WTC11 (cell line): ENCODE data around the gene SPTBN4.

ENCODE experiments used
- JUN ChIP-seq: sonication (generic); formaldehyde crosslinking; IDR thresholded peaks from 2 replicates; pipeline ENCODE4 v1.8.0; 2023; ENCODE audit warnings: mild to moderate bottlenecking, missing genetic modification reagents
- NFYB ChIP-seq: sonication (generic); formaldehyde crosslinking; conservative IDR thresholded peaks from 2 replicates; pipeline ENCODE4 v1.8.0; 2022; ENCODE audit warnings: low read depth, missing genetic modification reagents
- USF1 ChIP-seq: sonication (generic); formaldehyde crosslinking; IDR thresholded peaks from 2 replicates; pipeline ENCODE4 v1.8.0; 2022; ENCODE audit warnings: mild to moderate bottlenecking, missing genetic modification reagents
- TF ChIP-seq, protein P1 (sequence below): fragments of 200-600 bp; IDR thresholded peaks from 2 replicates; pipeline ENCODE4 v1.8.0; 2022; ENCODE audit warnings: antibody characterized with exemption
- TF ChIP-seq, protein P2 (sequence below): fragments of 250-450 bp; sonication (Bioruptor Pico); IDR thresholded peaks from 2 replicates; pipeline ENCODE4 v2.1.2; 2022; ENCODE audit warnings: mild to moderate bottlenecking, moderate library complexity

DNA sequence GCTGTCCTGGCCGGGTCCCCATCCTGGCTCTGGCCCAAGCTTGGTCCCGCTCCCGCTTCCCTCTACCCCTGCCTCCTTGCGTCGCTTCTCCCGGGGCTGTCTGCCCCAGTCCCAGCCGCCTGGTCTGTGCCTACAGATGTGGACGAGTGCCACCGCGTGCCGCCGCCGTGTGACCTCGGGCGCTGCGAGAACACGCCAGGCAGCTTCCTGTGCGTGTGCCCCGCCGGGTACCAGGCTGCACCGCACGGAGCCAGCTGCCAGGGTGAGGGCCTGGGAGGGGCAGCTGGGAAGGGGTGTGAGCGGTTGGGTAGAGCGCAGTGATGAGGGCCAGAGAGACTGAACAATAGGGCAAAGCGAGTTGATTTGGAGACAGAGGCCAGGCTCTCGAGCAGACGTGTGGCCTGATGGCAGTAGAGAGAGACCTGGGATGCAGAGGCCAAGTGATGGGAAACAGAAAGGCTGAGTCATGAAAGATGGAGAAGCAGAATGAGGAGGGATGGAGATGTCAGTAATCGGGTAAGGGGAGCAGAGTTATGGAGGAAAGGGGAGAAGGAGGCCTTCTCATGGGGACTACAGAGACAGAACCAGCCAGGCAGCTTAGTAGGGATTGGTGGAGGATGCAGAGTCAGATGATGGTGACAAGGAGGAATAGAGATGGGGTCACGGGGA is 143.7 kb downstream of the SPTBN4 start:
- no peak for TF ChIP-seq NFYB (CRISPR knock-in tag)
- TF ChIP-seq, protein P1, sequence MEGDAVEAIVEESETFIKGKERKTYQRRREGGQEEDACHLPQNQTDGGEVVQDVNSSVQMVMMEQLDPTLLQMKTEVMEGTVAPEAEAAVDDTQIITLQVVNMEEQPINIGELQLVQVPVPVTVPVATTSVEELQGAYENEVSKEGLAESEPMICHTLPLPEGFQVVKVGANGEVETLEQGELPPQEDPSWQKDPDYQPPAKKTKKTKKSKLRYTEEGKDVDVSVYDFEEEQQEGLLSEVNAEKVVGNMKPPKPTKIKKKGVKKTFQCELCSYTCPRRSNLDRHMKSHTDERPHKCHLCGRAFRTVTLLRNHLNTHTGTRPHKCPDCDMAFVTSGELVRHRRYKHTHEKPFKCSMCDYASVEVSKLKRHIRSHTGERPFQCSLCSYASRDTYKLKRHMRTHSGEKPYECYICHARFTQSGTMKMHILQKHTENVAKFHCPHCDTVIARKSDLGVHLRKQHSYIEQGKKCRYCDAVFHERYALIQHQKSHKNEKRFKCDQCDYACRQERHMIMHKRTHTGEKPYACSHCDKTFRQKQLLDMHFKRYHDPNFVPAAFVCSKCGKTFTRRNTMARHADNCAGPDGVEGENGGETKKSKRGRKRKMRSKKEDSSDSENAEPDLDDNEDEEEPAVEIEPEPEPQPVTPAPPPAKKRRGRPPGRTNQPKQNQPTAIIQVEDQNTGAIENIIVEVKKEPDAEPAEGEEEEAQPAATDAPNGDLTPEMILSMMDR, result no peak
- TF ChIP-seq, protein P2, sequence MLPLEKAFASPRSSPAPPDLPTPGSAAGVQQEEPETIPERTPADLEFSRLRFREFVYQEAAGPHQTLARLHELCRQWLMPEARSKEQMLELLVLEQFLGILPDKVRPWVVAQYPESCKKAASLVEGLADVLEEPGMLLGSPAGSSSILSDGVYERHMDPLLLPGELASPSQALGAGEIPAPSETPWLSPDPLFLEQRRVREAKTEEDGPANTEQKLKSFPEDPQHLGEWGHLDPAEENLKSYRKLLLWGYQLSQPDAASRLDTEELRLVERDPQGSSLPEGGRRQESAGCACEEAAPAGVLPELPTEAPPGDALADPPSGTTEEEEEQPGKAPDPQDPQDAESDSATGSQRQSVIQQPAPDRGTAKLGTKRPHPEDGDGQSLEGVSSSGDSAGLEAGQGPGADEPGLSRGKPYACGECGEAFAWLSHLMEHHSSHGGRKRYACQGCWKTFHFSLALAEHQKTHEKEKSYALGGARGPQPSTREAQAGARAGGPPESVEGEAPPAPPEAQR (CRISPR knock-in tag), result no peak
- TF ChIP-seq USF1, result no peak
- no peak for TF ChIP-seq JUN (CRISPR knock-in tag)
